ENCODE data around the gene HSPA9. TPM values are rescaled to one million over a fixed set of nuclear protein-coding genes. Genes with fewer than 3 reads are reported as not detected.
A peak's percentile ranks its signal among the peaks of the same experiment; 100 is the strongest.

The HSPA9 gene
- total and polyA plus RNA-seq, 9 of the 15 experiments (the other 6 are each of a cell fraction or from before 2014, with no cell fraction given), result 195 to 583 (median 514) TPM

DNA sequence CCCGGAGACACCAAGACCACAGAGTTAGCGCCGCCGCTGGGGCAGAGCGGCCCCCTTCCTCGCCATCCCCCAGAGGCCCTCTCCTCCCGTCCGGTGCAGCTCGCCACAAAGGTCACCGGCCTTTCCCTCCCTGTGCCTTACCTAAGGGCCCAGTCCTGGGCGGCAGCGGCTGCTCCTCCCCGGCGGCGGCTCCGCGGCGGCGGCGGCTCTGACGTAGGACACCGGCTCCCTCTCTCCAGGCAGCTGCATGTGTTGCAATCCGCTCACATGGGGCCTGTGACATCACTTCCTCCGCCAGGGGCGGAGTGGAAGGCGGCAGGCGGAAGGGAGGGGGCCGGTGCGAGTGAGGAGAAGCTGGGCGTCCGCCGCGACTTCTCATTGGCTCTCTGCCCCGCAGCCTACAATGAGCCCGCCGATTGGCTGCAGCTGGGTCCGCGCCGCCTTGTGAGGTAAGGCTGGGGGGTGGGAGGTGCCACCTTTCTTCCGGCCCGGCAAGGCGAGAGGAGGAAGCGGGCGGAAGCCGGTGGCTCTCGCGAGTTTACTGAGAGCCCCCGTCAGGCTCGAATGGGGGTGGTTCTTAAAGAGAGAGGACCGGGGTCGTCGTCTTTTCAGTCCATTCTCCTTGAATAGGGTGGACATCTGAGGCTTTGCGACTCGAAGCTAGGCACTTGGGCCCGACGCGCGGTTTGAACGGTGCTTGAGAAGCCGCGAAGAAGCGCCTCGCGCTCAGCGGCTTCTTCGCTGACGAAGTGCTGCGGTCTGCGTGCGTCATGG, 32.1 kb downstream of the HSPA9 start, which contains the start of gene ETF1 (continued):
- TF ChIP-seq, protein P1, sequence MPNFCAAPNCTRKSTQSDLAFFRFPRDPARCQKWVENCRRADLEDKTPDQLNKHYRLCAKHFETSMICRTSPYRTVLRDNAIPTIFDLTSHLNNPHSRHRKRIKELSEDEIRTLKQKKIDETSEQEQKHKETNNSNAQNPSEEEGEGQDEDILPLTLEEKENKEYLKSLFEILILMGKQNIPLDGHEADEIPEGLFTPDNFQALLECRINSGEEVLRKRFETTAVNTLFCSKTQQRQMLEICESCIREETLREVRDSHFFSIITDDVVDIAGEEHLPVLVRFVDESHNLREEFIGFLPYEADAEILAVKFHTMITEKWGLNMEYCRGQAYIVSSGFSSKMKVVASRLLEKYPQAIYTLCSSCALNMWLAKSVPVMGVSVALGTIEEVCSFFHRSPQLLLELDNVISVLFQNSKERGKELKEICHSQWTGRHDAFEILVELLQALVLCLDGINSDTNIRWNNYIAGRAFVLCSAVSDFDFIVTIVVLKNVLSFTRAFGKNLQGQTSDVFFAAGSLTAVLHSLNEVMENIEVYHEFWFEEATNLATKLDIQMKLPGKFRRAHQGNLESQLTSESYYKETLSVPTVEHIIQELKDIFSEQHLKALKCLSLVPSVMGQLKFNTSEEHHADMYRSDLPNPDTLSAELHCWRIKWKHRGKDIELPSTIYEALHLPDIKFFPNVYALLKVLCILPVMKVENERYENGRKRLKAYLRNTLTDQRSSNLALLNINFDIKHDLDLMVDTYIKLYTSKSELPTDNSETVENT (CRISPR knock-in tag; IDR thresholded peaks at IDR 0.05), result peak; percentile 87
- TF ChIP-seq XRCC5 (IDR thresholded peaks at IDR 0.05; ENCODE audit: low read depth, low read length) (no peak), ETV1 (tag; conservative IDR thresholded peaks at IDR 0.05; ENCODE audit: low read depth) (peak; percentile 98), RNF2 (IDR thresholded peaks at IDR 0.05) (0 out of 2 replicates have a peak, but pooled peaks have one; percentile 33), POLR3A (IDR thresholded peaks at IDR 0.05; ENCODE audit: borderline replicate concordance, extremely low read depth, insufficient read depth, insufficient read length) (no peak), ZNF324 (CRISPR knock-in tag; IDR thresholded peaks at IDR 0.05) (no peak), ZNF347 (CRISPR knock-in tag; IDR thresholded peaks at IDR 0.05; ENCODE audit: low read depth) (no peak), C11orf30 (IDR thresholded peaks at IDR 0.05; ENCODE audit: low read depth) (peak; percentile 89), HDGF (IDR thresholded peaks at IDR 0.05) (no peak), SP2 (IDR thresholded peaks at IDR 0.05; ENCODE audit: extremely low read depth, low read depth, low read length, poor library complexity, severe bottlenecking) (peak; percentile 71), NFATC3 (IDR thresholded peaks at IDR 0.05) (no peak), MCM3 (IDR thresholded peaks at IDR 0.05) (no peak), MXI1 (IDR thresholded peaks at IDR 0.05; ENCODE audit: low read depth, low read length) (peak; percentile 58), SLC30A9 (CRISPR knock-in tag; IDR thresholded peaks at IDR 0.05) (no peak), BCL6 (CRISPR knock-in tag; IDR thresholded peaks at IDR 0.05) (no peak), KDM2B (CRISPR knock-in tag; IDR thresholded peaks at IDR 0.05) (no peak), TSC22D4 (tag; IDR thresholded peaks at IDR 0.05) (no peak), SRSF3 (IDR thresholded peaks at IDR 0.05; ENCODE audit: insufficient read depth, low read length) (no peak), RFX5 (IDR thresholded peaks at IDR 0.05; ENCODE audit: low read depth, low read length) (no peak)
- TF ChIP-seq, protein P2, sequence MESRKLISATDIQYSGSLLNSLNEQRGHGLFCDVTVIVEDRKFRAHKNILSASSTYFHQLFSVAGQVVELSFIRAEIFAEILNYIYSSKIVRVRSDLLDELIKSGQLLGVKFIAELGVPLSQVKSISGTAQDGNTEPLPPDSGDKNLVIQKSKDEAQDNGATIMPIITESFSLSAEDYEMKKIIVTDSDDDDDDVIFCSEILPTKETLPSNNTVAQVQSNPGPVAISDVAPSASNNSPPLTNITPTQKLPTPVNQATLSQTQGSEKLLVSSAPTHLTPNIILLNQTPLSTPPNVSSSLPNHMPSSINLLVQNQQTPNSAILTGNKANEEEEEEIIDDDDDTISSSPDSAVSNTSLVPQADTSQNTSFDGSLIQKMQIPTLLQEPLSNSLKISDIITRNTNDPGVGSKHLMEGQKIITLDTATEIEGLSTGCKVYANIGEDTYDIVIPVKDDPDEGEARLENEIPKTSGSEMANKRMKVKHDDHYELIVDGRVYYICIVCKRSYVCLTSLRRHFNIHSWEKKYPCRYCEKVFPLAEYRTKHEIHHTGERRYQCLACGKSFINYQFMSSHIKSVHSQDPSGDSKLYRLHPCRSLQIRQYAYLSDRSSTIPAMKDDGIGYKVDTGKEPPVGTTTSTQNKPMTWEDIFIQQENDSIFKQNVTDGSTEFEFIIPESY (CRISPR knock-in tag; IDR thresholded peaks at IDR 0.05), result no peak
- TF ChIP-seq, protein P3, sequence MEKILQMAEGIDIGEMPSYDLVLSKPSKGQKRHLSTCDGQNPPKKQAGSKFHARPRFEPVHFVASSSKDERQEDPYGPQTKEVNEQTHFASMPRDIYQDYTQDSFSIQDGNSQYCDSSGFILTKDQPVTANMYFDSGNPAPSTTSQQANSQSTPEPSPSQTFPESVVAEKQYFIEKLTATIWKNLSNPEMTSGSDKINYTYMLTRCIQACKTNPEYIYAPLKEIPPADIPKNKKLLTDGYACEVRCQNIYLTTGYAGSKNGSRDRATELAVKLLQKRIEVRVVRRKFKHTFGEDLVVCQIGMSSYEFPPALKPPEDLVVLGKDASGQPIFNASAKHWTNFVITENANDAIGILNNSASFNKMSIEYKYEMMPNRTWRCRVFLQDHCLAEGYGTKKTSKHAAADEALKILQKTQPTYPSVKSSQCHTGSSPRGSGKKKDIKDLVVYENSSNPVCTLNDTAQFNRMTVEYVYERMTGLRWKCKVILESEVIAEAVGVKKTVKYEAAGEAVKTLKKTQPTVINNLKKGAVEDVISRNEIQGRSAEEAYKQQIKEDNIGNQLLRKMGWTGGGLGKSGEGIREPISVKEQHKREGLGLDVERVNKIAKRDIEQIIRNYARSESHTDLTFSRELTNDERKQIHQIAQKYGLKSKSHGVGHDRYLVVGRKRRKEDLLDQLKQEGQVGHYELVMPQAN (IDR thresholded peaks at IDR 0.05; ENCODE audit: borderline replicate concordance), result peak; percentile 90; the same call in 1 of the 2 replicates
- TF ChIP-seq, protein P4, sequence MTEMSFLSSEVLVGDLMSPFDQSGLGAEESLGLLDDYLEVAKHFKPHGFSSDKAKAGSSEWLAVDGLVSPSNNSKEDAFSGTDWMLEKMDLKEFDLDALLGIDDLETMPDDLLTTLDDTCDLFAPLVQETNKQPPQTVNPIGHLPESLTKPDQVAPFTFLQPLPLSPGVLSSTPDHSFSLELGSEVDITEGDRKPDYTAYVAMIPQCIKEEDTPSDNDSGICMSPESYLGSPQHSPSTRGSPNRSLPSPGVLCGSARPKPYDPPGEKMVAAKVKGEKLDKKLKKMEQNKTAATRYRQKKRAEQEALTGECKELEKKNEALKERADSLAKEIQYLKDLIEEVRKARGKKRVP (CRISPR knock-in tag; IDR thresholded peaks at IDR 0.05), result peak; percentile 84

Data from K562 (cell line).